Stimulated activated CD8-positive, alpha-beta memory T cell treated with anti-CD3 and anti-CD28 coated beads, Interleukin-12 subunit alpha, Interleukin-12 subunit beta, amount 100 ng/mL, for 24 hours (primary cell): ENCODE data around the gene ST6GAL1.
"Not testable (repeated sequence)": the region's sequence is repeated elsewhere in the genome, so short reads cannot be mapped to it uniquely, and the experiment has no call there.

Experiments
- DNase-seq: peaks from one replicate; pipeline ENCODE4 v3.0.0-alpha.2; 2020; ENCODE audit errors: extremely low read depth

Gene ST6GAL1

GRCh38 chr3:186940967-186941366, 10.6 kb downstream of the ST6GAL1 start:
- DNase-seq: no peak

- DNase-seq: no peak
These were observed 11.8 kb downstream of the ST6GAL1 start for GRCh38 chr3:186942168-186942567.

- DNase-seq: no peak
These were observed 15.0 kb downstream of the ST6GAL1 start for GRCh38 chr3:186945255-186945823.

DNA sequence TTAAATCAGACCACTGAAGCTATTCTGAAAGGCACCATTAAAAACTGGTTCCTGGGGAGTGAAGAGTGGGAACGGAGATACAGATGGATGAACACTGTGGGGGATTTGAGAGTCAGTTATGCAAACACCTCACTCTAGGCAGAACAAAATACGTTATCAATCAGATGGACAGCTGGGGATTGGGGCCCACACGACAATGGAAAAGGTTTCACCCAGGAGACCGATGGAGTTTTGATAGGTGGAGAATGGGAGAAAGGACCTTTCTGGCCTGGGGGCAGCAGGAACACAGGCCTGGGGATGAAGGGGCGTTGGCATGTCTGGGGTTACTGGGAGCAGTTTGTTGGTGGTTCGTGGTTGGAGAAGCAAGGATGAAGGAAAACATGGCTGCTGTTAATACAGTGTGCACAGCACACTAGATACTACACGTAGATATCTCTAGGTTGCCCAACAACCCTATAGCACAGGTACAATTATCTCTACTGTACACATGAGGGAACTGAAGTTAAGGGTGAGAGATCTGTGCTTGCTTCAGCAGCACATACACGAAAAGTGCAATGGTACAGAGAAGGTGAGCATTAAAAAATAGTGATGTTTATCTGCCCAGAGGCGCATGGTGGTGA, 16.5 kb downstream of the ST6GAL1 start:
- DNase-seq: no peak

DNA sequence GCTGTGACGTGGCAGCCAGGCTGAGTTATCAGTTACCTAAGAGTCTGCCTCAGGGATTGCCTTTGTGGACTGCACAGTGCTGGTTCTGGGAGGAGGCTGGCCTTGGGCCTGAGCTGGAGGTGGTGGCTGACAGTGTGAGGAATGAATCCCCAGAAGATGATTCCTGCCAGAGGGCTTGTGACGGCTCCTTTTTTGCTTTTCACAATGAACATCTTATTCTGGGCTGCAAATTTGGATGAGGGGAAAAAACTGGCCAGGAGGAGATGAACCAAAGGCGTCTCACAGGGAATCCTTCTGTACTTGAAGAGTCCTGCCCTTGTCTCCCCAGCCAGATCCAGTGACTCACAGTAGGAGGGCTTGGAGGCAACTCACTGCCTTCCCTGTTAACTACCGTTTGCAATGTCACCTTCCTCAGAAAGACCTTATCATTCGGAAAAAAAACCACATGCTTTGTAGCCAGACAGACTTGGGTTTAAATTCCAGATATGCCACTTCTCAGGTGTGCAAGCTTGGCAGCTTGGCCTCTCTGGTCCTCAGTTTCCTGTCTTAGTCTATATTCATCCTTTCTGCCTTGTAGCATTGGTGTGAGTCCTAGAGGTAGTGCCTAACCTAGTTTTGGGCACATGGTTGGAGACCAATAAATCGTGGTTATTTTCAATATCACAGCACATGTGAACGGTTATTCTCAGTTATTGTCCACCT, 19.1 kb downstream of the ST6GAL1 start:
- no peak for DNase-seq

- DNase-seq: no peak
These were observed 20.2 kb downstream of the ST6GAL1 start for GRCh38 chr3:186950402-186951093.

DNA sequence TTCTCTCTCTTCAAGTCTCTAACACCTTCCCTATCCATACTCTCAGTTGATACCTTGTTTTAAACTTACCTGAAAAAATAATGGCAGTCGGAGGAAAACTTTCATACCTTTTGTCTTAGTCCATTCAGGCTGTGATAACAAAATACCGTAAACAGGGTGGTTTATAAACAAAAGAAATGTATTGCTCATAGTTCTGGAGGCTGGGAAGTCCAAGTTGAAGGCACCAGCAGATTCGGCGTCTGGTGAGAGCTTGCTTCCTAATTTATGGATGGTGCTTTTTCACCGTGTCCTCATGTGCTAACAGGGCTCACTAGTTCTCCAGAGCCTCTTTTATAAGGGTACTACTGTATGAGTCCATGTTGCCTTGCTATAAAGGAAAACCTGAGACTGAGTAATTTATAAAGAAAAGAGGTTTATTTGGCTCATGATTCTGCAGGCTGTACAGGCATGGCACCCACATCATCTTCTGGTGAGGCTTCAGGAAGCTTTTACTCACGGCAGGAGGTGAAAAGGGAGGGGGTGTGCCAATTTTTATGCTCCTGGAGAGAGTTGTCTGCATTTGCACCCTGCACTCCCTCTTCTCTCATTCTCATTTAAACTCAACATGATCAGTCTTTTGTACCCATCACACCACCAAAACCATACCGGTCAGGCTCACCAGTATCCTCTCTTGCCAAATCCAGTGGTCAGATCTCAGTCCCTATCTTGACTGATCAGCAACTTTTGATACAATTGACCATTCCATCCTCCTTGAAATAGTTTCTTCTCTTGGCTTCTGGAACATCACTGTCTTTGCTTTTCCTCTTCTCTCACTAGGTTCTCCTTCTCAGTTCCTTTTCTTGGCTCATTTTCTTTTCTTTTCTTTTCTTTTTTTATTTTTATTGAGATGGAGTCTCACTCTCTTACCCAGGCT, 21.6 kb downstream of the ST6GAL1 start:
- no peak for DNase-seq

DNA sequence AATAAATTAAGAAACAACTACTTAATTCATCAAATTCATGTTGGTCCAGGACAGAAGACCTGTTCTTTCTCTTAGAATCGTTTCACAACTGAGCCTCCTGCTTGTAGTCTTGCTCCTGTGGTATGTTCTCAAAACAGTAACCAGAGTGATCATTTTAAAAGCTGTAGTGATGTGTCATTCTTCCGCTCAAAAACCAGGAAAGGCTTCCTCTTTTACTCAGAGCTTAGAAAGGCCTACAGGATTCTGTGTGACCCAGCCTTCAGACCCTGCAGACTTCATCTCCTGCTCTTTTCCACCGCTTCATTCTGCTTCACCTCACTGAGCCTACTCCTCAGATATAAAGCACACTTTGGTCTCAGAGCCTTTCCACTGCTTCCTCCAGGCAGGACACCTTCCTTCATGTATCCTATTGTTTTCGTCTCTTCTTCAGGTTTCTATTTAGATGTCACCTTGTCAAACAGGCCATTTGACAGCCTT, 22.7 kb downstream of the ST6GAL1 start:
- no peak for DNase-seq

GRCh38 chr3:186953992-186954699, 23.8 kb downstream of the ST6GAL1 start:
- DNase-seq: not testable (repeated sequence)

GRCh38 chr3:186955898-186956696, 25.8 kb downstream of the ST6GAL1 start:
- DNase-seq: no peak

- DNase-seq: no peak
These were observed 28.8 kb downstream of the ST6GAL1 start for GRCh38 chr3:186959029-186959624.

GRCh38 chr3:186960347-186960746, 30.0 kb downstream of the ST6GAL1 start:
- DNase-seq: no peak

DNA sequence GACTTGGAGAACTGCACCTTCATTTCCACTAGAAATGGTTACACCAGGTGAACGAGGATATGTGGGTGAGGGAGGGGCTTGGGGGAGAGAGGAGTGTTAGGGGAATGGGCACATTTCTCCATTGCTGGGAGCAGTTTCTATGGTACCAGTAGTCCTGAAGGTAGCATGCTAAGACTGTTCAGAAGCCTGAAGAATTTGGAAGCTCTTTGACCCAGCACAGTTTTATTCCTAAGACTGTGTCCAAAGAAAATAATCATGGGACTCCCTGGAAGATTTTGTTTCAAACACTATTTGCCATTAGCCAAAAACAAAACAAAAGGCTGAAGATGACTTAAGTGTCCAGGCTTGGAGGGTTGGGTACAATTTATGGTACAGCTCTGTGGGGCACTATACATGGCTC, 32.1 kb downstream of the ST6GAL1 start:
- no peak for DNase-seq

DNA sequence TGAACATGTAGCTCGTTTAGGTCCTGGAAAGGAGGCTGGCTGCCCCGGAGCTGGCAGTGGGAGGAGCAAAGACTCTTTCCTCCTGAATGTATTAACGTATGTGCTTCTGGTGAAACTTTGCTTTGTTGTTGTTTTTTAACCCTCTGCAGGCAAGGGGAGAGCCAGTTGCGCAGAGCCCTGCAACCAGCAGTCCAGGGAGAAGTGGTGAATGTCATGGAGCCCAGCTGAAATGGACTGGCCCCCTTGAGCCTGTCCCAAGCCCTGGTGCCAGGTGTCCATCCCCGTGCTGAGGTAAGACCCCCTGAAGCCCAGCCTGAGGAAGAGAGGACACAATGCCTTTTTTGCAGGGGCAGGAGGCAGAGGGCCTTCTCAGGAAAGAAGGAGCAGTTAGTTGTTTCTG, 33.3 kb downstream of the ST6GAL1 start:
- DNase-seq: no peak

GRCh38 chr3:186964071-186964470, 33.7 kb downstream of the ST6GAL1 start:
- no peak for DNase-seq

DNA sequence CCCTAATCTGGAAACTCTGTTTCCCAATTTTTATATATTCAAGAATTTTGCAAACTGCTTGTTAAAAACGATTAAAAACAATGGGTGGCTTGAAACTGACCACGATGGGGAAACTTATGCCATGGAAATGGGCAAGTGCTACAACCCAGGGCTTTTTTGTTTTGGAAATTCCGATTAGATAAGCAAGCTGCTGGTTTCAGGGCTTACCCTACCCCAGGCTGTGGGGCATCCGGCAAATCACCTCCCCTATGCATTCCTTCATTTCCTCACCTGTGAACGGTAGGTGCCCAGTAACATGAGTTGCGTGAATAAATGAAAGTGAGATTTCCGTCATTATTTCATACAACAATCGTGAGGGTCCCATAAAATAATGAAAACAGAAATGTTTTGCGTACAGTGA, 34.3 kb downstream of the ST6GAL1 start:
- no peak for DNase-seq

- DNase-seq: no peak
These were observed 35.0 kb downstream of the ST6GAL1 start for GRCh38 chr3:186965141-186965879.

GRCh38 chr3:186966406-186966805, 36.1 kb downstream of the ST6GAL1 start:
- no peak for DNase-seq

- not testable (repeated sequence) for DNase-seq
These were observed 36.9 kb downstream of the ST6GAL1 start for GRCh38 chr3:186967236-186967635.
